ENCODE measurements around the gene RREB1.

Gene RREB1

DNA sequence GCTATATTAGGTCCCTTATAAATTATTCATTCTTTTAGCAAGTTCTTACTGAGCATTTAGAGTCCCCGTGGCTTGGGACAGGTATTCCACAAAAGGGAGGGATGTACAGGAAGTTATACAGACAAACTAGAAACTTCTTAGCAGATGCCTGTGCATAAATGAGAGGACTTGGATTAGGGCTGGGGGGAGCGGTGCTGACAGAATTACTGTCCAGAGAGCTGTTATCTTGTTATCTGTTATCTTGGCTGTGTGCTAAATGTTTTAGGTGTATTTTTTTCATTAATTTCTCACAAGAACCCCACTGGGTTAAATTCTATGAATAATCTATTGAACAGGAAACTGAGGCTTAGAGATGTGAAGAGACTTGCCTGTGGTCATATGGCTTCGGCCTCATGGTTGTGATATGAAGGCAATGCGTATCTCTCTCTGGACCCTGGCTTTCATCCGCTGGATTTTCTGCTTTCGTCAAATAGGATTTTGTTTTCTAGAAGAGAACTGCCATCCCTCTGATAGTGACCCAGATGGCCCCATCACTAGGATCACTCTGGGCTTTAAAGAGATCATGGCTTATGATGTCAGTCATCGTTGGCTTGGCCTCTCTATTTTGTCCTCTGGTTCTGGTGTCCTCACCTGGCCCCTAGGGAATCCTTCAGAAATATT, 32.3 kb upstream of the RREB1 start:
- Histone ChIP-seq H3K27ac (ENCODE audit: low read depth, low read length) (no peak overlapping the region), H3K4me3 (ENCODE audit: low read length) (no peak overlapping the region), H3K36me3 (ENCODE audit: control insufficient read depth, low read length) (no peaks in the 10 kb centered on the region), H3K4me2 (ENCODE audit: low read length) (no peak overlapping the region), H3K27me3 (ENCODE audit: control insufficient read depth, low read length) (no peaks in the 10 kb centered on the region; the same call in 1 of the 2 replicates), H3F3A (ENCODE audit: control insufficient read depth, insufficient read depth) (no peaks in the 10 kb centered on the region), H3K79me2 (ENCODE audit: control insufficient read depth, low read length) (no peaks in the 10 kb centered on the region), H3K4me1 (ENCODE audit: control insufficient read depth, low read length) (no peaks in the 10 kb centered on the region), H4K20me1 (ENCODE audit: control insufficient read depth, insufficient read depth, low read depth, low read length) (no peaks in the 10 kb centered on the region), H3K9me2 (replicated peaks; ENCODE audit: control insufficient read depth, low read length) (no peaks in the 10 kb centered on the region), H3K9me3 (ENCODE audit: control insufficient read depth, insufficient read depth, low read length) (no peaks in the 10 kb centered on the region)
- TF ChIP-seq EZH2phosphoT487 (IDR thresholded peaks at IDR 0.05; ENCODE audit: borderline replicate concordance, low read length) = no peak
- TF ChIP-seq, protein P1, sequence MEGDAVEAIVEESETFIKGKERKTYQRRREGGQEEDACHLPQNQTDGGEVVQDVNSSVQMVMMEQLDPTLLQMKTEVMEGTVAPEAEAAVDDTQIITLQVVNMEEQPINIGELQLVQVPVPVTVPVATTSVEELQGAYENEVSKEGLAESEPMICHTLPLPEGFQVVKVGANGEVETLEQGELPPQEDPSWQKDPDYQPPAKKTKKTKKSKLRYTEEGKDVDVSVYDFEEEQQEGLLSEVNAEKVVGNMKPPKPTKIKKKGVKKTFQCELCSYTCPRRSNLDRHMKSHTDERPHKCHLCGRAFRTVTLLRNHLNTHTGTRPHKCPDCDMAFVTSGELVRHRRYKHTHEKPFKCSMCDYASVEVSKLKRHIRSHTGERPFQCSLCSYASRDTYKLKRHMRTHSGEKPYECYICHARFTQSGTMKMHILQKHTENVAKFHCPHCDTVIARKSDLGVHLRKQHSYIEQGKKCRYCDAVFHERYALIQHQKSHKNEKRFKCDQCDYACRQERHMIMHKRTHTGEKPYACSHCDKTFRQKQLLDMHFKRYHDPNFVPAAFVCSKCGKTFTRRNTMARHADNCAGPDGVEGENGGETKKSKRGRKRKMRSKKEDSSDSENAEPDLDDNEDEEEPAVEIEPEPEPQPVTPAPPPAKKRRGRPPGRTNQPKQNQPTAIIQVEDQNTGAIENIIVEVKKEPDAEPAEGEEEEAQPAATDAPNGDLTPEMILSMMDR (IDR thresholded peaks at IDR 0.05; ENCODE audit: low read depth, low read length, poor library complexity, severe bottlenecking) = no peak

DNA sequence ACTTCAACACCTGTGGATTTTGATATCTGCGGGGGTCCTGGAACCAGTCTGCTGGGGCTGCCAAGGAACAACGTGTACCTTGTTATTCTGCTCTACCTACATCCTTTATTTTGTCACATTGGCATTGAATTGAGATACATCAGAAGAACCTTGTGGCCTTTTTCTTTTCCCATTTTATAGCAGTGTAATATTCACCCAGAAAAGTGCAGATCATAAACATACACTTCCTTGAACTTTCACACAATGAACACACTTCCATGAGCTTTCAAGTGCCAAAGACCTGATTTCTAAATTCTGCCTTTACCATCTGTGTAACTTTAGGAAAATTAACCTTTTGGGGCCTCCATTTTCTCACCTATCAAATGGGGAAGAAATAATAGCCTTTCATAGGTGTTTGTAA, 29.9 kb upstream of the RREB1 start:
- H3K36me3 ChIP-seq (ENCODE audit: control insufficient read depth, low read length) = no peaks in the 10 kb centered on the region
- no peak overlapping the region for H3K4me3 ChIP-seq (ENCODE audit: low read length)
- no peaks in the 10 kb centered on the region for H3K9me2 ChIP-seq (replicated peaks; ENCODE audit: control insufficient read depth, low read length)
- no peaks in the 10 kb centered on the region for H3F3A ChIP-seq (ENCODE audit: control insufficient read depth, insufficient read depth)
- no peaks in the 10 kb centered on the region for H3K4me1 ChIP-seq (ENCODE audit: control insufficient read depth, low read length)
- H4K20me1 ChIP-seq (ENCODE audit: control insufficient read depth, insufficient read depth, low read depth, low read length) = no peaks in the 10 kb centered on the region
- no peak overlapping the region for H3K4me2 ChIP-seq (ENCODE audit: low read length)
- H3K79me2 ChIP-seq (ENCODE audit: control insufficient read depth, low read length) = no peaks in the 10 kb centered on the region
- no peaks in the 10 kb centered on the region for H3K9me3 ChIP-seq (ENCODE audit: control insufficient read depth, insufficient read depth, low read length)
- H3K27ac ChIP-seq (ENCODE audit: low read depth, low read length) = no peak overlapping the region
- H3K27me3 ChIP-seq (ENCODE audit: control insufficient read depth, low read length) = no peaks in the 10 kb centered on the region
- TF ChIP-seq, protein P1 (IDR thresholded peaks at IDR 0.05; ENCODE audit: low read depth, low read length, poor library complexity, severe bottlenecking) = no peak
- no peak for TF ChIP-seq EZH2phosphoT487 (IDR thresholded peaks at IDR 0.05; ENCODE audit: borderline replicate concordance, low read length)

- no peak overlapping the region for H3K4me2 ChIP-seq (ENCODE audit: low read length)
- no peaks in the 10 kb centered on the region for H3K27me3 ChIP-seq (ENCODE audit: control insufficient read depth, low read length)
- no peaks in the 10 kb centered on the region for H3K79me2 ChIP-seq (ENCODE audit: control insufficient read depth, low read length)
- H3K9me3 ChIP-seq (ENCODE audit: control insufficient read depth, insufficient read depth, low read length) = no peaks in the 10 kb centered on the region
- H3F3A ChIP-seq (ENCODE audit: control insufficient read depth, insufficient read depth) = no peaks in the 10 kb centered on the region
- H4K20me1 ChIP-seq (ENCODE audit: control insufficient read depth, insufficient read depth, low read depth, low read length) = no peaks in the 10 kb centered on the region
- no peak overlapping the region for H3K4me3 ChIP-seq (ENCODE audit: low read length)
- H3K27ac ChIP-seq (ENCODE audit: low read depth, low read length) = no peak overlapping the region
- H3K4me1 ChIP-seq (ENCODE audit: control insufficient read depth, low read length) = no peaks in the 10 kb centered on the region
- H3K9me2 ChIP-seq (replicated peaks; ENCODE audit: control insufficient read depth, low read length) = no peaks in the 10 kb centered on the region
- TF ChIP-seq EZH2phosphoT487 (IDR thresholded peaks at IDR 0.05; ENCODE audit: borderline replicate concordance, low read length) = no peak
- TF ChIP-seq, protein P1 (IDR thresholded peaks at IDR 0.05; ENCODE audit: low read depth, low read length, poor library complexity, severe bottlenecking) = no peak
- H3K36me3 ChIP-seq (ENCODE audit: control insufficient read depth, low read length) = no peaks in the 10 kb centered on the region
These were observed 28.9 kb upstream of the RREB1 start for GRCh38 chr6:7078856-7079255.
